HG02973 (cell line): ENCODE measurements around the gene ANKRD55.
"Not testable (repeated sequence)": the region's sequence is repeated elsewhere in the genome, so short reads cannot be mapped to it uniquely, and the experiment has no call there.

Experiments used
- ATAC-seq: cut with Tn5 transposase; IDR thresholded peaks from one replicate; pipeline ENCODE4 v1.9.1; 2021; ENCODE audit warnings: moderate library complexity; ENCODE audit not compliant: unreplicated experiment

The ANKRD55 gene

DNA sequence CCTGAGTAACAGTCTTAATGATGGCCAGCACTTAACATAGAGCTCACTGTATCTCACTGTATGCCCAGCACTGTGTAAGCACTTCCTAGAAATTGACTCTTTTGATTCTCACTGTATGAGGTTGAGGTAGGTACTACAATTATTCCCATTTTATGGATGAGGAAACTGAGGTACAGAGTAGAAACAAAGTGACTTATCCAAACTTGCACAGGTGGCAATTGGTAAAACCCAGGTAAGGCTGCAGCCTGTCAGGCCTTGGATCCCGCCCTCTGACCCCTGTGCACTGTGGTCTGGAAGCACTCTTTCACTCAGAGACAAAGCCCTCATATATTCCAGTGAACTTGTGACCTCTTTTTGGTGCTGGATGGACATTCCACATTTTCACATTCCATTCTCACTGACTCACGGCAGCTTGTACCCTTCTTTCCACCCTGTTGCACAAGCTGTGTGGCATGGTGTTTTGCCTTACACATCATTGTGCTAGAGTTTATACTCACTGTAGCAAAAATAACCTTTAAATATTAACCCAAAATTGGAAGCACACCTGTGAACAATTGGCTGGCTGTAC is 21.7 kb downstream of the ANKRD55 start:
- ATAC-seq: no peak

DNA sequence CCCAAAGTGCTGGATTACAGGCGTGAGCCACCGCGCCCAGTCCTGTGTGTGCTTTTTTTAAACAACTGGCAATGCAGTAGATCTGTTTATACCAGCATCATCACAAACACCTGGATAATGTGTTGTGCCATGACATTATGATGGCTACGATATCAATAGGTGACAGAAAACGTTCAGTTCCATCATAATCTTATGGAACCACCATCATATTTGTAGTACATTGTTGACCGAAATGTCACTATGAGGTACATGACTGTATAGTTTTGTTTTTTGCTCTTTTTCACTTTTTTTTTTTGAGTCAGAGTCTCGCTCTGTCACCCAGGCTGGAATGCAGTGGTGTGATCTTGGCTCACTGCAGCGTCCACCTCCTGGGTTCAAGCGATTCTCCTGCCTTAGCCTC is 24.4 kb downstream of the ANKRD55 start:
- ATAC-seq: no peak

DNA sequence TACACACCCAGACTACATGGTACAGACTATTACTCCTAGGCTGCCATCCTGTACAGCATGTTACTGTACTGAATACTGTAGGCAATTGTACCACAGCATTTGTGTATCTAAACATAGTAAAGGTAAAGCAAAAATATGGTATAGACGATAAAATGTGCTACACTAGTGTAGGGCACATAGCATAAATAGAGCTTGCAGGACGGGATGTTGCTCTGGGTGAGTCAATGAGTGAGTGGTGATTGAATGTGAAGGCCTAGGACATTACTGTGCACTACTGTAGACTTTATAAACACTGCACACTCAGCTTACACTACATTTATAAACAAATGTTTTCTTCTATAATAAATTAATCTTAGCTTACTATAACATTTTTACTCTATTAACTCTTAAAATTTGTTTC is 25.6 kb downstream of the ANKRD55 start:
- ATAC-seq: no peak

DNA sequence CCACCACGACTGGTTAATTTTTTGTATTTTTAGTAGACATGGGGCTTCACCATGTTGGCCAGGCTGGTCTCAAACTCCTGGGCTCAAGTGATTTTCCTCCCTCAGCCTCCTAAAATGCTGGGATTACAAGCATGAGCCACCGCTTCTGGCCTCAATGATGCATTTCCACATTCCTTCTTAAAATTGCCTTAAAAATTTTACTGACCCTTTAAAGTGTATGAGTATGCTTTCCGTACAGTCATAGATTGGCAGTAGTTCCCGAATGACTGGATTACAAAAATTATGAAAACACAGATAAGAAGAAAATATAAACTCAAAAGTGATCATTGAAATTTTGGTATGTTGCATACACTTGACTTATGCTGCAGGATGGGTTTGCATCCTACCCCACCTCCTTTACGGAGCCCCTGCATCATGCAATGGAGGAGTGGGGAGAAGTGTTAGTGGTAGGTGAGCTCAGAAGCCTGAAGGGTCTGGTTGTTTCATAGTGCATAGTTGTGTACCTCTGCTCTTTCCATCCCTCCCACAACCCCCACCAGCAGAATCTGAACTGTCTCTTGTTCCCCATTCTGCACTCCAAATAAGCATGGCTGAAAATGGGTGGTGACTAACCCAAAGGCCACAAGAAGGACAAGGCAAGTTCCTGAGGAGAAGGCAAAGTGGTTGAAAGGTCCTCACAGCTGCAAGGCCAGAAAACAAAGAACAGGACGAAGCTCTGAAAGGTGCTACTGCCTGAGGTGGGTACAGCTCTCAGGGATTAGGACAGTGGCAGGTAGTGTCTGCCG is 26.8 kb downstream of the ANKRD55 start:
- ATAC-seq: no peak

DNA sequence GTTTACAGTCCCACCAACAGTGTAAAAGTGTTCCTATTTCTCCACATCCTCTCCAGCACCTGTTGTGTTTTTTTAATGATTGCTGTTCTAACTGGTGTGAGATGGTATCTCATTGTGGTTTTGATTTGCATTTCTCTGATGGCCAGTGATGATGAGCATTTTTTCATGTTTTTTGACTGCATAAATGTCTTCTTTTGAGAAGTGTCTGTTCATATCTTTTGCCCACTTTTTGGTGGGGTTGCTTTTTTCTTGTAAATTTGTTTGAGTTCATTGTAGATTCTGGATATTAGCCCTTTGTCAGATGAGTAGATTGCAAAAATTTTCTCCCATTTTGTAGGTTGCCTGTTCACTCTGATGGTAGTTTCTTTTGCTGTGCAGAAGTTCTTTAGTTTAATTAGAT is 29.2 kb downstream of the ANKRD55 start:
- ATAC-seq: not testable (repeated sequence)

DNA sequence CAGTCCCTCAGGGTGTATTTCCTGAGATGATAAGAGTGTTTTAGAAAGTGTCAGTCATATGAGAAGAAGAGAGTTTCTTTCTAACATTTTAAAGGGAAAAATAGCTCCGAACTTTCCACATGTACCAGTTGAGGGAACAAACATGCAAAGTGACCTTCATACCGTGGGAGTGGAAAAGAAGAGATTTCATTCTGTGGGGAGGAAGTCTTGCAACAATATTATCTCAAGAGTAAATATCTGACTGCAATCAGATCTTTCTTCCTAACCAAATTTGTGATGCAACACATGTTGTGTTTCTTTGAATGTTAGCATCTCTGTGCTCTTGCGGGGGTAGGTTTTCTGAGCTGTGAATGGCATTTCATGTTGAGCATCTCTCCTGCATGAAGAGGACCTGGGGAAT is 30.6 kb downstream of the ANKRD55 start:
- ATAC-seq: no peak

DNA sequence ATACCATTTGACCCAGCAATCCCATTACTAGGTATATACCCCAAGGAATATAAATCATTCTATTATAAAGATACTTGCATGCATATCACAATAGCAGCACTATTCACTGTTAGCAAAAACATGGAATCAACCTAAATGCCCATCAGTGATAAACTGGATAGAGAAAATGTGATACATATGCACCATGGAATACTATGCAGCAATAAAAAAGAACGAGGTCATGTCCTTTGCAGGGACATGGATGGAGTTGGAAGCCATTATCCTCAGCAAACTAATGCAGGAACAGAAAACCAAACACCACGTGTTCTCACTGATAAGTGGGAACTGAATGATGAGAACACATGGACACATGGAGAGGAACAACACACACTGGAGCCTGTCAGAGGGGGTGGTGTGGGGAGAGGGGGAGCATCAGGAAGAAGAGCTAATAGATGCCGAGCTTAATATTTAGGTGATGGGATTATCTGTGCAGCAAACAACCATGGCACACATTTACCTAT is 31.3 kb downstream of the ANKRD55 start:
- not testable (repeated sequence) for ATAC-seq

DNA sequence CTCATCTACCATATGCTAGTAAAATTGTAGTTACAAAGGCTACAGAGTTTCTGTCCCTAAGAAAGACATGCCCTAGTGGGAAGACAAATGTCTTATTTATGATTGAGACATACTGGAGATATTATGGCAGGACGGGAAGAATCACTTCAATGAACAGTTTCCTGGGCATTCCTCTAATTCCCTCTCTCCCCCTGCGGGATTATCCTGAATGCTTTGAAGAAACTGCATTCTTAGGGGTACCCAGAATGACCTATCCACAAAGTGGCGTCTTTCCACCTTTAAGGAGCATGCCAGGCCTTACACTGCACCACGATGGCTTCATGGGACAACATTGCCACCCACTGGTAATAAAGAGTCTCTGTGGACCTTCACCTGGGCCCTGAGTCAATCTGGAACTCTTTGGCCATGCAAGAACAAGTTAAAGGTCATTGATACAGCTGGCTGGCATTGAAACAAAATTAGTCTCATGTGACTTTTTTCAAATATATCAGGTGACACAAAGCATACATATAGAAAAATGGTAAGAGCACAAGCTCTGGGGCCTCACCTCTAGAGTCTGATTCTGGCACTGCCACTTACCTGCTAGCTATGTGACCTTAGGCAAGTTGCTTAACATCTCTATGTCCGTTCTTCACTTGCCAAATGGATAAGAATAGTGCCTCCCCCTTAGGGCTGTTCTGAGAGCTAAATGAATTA is 32.0 kb downstream of the ANKRD55 start:
- peak; percentile 97 for ATAC-seq

DNA sequence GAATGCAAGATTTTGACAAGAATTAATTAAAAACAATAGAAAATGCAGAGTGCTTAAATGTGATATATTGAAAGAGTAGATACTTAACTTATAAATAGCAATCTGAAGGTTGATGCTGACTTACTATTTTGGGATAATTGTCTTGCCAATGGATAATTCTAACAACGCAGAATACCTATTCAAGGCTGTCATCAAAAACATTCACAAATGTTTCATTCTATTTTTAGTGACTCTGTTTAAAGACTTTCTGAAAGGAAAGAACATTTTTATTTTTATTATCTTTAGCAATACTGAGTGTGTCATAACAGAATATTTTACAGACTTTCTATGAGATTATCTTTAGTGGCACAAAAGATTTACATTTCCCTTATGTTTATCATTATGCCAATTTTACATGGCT is 38.1 kb downstream of the ANKRD55 start:
- ATAC-seq: no peak

DNA sequence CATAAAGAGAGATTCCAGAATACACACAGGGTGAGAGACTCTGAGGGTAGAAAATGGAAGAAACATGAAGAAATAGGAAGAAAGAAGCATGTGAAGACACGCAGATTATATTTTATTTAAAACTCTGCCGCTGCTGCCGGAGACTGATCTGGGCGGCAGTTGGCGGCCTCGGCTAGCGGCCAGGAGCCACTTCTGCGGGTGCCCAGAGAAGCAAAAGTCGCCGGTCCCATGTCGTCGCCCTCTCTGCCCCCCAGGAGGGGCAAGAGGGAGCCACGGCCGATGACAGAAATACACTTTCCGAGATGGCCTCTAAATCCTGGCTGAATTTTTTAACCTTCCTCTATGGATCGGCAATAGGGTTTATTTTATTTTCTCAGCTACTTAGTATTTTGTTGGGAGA is 40.9 kb downstream of the ANKRD55 start:
- ATAC-seq: no peak

DNA sequence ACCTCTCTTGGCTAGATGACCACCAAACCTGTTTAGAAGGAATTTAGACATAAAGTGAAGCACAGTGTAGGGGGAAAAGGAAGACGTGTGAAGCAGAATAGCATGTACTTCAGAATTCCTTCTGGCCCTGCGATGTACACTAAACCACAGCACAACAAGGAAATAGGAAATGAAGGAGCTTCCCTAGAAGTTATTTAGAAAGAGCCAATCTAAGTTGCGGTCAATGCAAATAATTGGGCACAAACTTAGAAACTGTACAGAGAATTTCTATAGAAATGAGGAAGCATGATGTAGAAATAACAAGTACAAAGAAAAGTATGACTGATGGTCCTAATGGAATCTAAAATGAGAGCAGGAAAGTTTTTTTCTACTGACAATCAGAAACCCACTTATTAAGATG is 41.5 kb downstream of the ANKRD55 start:
- no peak for ATAC-seq

DNA sequence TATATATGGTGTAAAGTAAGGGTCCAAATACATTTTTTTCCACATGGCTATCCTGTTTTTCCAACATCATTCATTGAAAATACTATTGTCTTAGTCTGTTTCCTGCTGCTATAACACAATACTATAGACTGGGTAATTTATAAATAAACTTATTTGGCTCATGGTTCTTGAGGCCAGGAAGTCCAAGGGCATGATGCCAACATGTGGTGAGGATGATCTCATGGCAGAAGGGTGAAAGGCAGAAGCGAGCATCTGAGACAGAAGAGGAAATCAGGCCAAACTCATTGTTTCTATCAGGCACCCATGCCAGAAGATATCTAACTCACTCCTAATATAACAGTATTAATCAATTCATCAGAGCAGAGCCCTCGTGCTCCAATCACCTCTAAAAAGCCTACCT is 42.6 kb downstream of the ANKRD55 start:
- ATAC-seq: no peak

DNA sequence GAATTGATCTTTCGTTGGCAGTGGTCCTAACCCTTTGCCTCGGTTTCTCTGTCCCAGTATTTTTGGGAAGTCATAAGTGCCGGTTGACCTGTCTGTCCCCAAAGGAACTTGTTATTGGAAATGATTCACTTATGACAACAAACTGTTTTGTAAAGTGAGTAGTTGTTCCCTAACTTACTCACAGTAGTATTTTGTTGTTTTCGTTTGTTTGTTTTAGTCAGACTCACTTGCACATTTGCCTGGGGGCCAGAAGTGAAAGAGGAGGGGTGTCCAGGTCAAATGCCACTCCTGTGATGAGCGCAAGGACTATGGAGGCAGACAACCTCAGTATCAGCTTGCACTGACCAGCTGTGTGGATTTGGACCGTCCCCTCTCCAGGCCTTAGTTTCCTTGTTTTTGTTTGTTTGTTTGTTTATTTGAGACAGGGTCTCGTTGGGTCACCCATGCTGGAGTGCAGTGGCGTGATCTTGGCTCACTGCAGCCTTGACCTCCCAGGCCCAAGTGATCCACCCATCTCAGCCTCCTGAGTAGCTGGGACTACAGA is 47.3 kb downstream of the ANKRD55 start:
- no peak for ATAC-seq

DNA sequence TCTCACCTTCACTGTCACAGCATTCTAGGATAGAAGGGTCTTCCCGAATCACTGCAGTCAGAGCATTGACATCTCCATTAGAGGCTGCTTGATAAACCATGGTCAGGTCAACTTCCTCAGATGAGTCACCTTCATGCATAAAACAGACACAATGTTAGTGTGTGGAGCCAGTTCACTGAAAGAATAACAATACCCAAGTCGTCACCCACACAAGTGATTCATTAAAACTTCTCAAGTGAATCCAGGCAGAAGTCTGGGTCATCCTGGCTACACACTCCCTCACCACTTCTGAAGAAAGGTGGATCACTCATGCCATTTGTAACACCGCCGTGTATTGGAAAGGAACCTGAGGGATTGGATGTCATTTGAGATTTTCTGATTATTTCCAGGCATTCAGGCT is 49.6 kb downstream of the ANKRD55 start:
- no peak for ATAC-seq

DNA sequence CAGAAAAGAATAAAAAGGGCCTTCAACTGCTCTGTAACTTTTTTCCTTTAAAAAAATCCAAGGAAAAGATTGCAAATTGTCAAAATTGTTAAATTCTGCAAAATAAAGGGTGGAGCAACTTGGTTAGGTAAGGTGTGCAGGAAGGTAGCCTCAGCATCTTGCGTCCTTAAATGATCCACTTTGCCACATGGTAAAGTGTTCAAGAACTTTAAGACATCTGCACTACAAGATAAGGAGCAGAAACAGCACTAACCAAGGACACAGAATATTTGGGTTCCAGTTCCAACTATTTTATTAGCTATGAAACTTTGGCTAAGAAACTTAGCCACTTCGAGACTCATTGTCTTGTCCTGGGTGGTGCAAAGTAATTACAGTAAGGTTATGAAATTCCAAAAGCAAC is 53.7 kb downstream of the ANKRD55 start:
- no peak for ATAC-seq

DNA sequence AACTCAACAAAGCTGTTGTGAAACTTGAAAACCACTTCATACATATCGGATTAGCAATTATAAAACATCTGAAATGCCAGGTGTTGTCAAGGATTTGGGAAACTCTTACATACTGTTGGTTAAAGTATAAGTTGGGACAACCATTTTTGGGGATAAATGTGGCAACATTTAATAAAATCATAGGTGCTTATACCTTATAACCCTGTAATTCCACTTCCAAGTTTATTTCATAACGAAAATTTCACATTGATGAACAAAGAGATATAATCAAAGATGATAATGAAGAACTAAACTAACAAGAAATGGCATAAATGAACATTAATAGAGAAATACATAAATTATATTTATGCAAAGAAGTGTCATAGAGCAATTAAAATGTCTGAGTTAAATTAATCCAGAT is 54.3 kb downstream of the ANKRD55 start:
- no peak for ATAC-seq

DNA sequence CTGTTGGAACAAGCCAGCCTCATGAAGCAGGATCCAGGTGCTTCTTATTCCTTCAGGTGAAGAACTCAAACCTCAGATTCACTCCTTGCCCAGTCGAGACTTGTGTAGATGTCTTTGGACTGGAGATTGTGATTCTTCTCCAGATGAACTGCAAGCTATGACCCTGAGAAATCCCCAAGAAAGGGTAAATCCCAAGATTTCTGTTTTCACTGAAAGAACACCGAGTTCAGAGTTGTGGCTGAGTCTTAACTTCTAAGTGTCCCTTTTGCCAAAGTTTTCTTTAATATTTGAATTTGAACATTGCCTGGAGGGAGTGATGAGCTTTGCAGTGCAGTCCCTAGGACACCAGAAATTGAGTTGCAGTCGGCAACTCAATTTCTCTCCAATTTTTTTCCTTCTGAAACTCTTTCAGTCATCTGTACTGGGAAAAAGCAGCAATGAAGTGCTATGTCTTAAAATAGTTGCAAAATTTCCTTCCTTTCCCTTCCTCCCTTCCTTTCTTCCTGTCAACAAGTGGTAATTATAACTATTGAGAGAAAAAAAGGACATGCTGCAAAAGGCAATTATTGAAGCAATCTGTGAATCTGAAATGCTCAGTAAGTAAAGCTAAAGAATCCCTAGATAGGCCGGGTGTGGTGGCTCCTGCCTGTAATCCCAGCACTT is 56.1 kb downstream of the ANKRD55 start:
- ATAC-seq: no peak

DNA sequence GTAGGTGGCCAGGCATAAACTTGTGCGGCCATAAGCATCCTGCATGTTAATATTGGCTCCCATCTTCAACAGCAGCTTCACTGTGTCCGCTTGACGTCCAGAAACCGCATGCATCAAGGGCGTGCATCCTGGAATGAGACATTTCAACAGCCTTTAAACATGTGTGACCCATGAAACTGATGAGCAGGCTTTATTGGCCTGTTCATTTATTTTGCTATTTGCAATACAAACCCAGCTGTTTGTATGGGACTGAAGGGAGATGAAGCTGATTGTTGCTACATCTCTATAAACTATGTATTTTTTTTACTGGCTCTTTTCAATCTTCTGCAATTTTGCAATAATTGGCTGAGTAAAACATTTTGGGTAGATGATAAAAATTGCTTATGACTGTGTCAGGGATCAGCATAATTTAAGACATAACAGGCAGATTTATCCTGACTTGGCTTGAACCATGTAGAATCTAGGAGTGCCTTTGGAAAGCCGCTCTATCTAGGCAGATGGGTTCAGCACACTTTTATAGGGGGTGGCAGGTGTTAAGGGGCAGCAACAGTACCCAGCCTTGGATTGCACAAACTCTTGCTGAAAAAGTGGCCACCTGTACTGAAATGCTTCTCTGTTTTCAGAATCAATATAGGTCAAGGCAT is 56.9 kb downstream of the ANKRD55 start:
- ATAC-seq: no peak

DNA sequence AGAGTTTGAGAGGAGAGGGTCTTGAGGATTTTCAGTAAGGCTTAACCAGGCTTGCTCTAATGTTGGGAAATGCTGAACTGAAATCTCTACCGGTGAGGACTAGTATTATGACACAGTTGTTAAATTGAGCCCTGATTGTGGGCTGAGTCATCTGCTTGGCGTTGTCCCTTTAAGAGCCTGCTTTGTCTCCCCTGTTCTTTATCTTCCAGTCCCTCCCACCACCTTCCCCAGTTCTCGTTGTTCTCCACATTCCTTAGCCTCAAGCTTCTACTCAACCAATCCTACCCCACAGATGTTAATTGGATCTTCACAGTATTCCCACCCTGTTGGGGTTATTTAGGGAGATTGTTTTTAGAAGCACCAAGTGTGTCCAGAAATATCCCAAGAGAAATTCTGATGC is 57.6 kb downstream of the ANKRD55 start:
- no peak for ATAC-seq

DNA sequence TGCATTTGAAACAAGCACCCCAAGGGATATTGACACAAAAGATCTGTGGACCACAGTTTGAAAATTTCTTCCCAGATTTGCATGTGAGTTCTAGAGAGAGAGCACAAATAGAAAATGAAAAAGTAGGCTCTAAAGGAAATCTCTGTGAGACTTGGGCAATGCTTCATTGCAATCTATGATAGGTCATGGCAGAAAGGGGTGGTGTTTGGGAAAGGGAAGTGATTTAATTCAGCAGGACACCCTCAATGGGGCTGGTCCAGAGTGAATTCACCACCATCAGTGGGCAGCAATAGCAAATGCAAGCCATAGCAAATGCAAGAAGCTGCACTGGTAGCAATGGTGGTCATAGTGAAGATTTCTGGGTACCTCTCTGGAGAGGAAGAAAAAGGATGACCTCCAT is 58.1 kb downstream of the ANKRD55 start:
- ATAC-seq: no peak

DNA sequence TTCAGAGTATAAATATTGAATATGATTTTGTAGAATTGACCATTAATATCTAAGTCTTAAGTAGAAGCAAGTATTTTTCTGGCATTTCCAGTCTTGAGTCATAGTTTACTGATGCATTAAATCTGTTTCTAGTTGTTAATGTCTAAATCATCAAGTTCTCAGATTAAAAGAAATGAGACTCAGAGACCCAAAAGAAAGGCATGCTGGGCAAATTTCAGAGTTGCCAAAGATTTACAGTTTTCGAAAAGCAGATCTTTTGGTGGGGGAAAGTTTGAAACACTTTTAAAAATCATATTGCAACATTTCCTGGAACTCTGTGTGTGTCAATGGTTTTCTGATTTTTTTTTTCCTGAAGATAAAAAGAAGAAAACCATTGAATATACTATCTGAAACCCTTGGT is 60.9 kb downstream of the ANKRD55 start:
- no peak for ATAC-seq
